Endothelial cell of umbilical vein (primary cell): ENCODE results near the gene TIMM17A. TPM values are rescaled to one million over a fixed set of nuclear protein-coding genes. Genes with fewer than 3 reads are reported as not detected.

Experiments used
- BruUV-seq: library from RNA; stranded (reverse); fragments of 400-500 nt; replicated peaks from 2 replicates; lab custom pipeline; 2021; lab: Mats Ljungman, UMichigan
- CTCF ChIA-PET: fragments of 300-600, 350-600 bp; sonication (Branson Sonifier 250); formaldehyde crosslinking; loops from one replicate; lab custom pipeline; 2021; ENCODE audit warnings: antibody characterized with exemption, inconsistent platforms; lab: Charles Lee
- POLR2A ChIA-PET: fragments of 300-600, 350-600 bp; sonication (Branson Sonifier 250); formaldehyde crosslinking; loops from one replicate; lab custom pipeline; 2021; ENCODE audit warnings: antibody characterized with exemption, inconsistent platforms; lab: Charles Lee
- DNase-seq: peaks from one replicate; pipeline ENCODE4 v3.0.0-alpha.2; 2011; ENCODE audit warnings: low read depth, low spot score
- FAIRE-seq: peaks from 2 replicates; lab custom pipeline; 2011; peaks lifted over from hg19 to GRCh38; lab: Jason Lieb, UNC
- H2AFZ ChIP-seq: 2 replicates; pipeline ENCODE4 v1.6.0; 2012; ENCODE audit warnings: low read depth, low read length, control low read depth, inconsistent platforms
- H3K27ac ChIP-seq: 2 replicates; pipeline ENCODE4 v1.5.1; 2011; ENCODE audit warnings: low read depth, mild to moderate bottlenecking, control low read depth, low read length, moderate library complexity; ENCODE audit not compliant: insufficient read depth
- H3K27me3 ChIP-seq, 2 experiments: 2 replicates each; pipeline versions ENCODE4 v1.6.0 to v1.6.1; 2011; ENCODE audit warnings: low read length in 2 of 2, mixed read lengths in 1 of 2; ENCODE audit not compliant: control insufficient read depth in 2 of 2, insufficient read depth in 2 of 2
- H3K36me3 ChIP-seq, 2 experiments: 2 replicates in 1 of 2; 3 replicates in 1 of 2; pipeline ENCODE4 v1.5.1; 2011; ENCODE audit warnings: low read length in 2 of 2, mild to moderate bottlenecking in 1 of 2, moderate library complexity in 1 of 2; ENCODE audit not compliant: control insufficient read depth in 2 of 2, insufficient read depth in 2 of 2; ENCODE audit errors: extremely low read depth in 1 of 2
- H3K4me1 ChIP-seq: 3 replicates; pipeline ENCODE4 v1.5.1; 2011; ENCODE audit warnings: mild to moderate bottlenecking, low read length; ENCODE audit not compliant: control insufficient read depth, insufficient read depth; ENCODE audit errors: extremely low read depth
- H3K4me2 ChIP-seq: 2 replicates; pipeline ENCODE4 v1.6.1; 2011; ENCODE audit warnings: low read length, control low read depth, mixed read lengths; ENCODE audit not compliant: insufficient read depth
- H3K4me3 ChIP-seq, 3 experiments: fragments of 200-600 bp in 1 of 3; sonication (generic), shearing (Covaris generic) in 1 of 3; replicated peaks in 1 of 3; 2 replicates each; pipeline ENCODE4 v1.5.1; 2011 to 2016; ENCODE audit warnings: control low read depth in 3 of 3, low read length in 3 of 3, mild to moderate bottlenecking in 2 of 3, inconsistent platforms in 1 of 3, low read depth in 1 of 3, moderate library complexity in 1 of 3; ENCODE audit not compliant: insufficient read depth in 1 of 3
- H3K79me2 ChIP-seq: 2 replicates; pipeline ENCODE4 v1.6.0; 2012; ENCODE audit warnings: low read length, inconsistent platforms; ENCODE audit not compliant: control insufficient read depth, insufficient read depth
- H3K9ac ChIP-seq: replicated peaks from 2 replicates; pipeline ENCODE3; 2011; ENCODE audit warnings: low read length, control low read depth; ENCODE audit not compliant: insufficient read depth; ENCODE audit errors: extremely low read depth
- H3K9me1 ChIP-seq: replicated peaks from 3 replicates; pipeline ENCODE4 v1.6.0; 2011; ENCODE audit warnings: mild to moderate bottlenecking, low read length; ENCODE audit not compliant: control insufficient read depth, insufficient read depth; ENCODE audit errors: extremely low read depth
- H3K9me3 ChIP-seq: replicated peaks from 2 replicates; pipeline ENCODE4 v1.5.1; 2012; ENCODE audit warnings: low read length, inconsistent platforms; ENCODE audit not compliant: control insufficient read depth, insufficient read depth
- H4K20me1 ChIP-seq: replicated peaks from 2 replicates; pipeline ENCODE3; 2011; ENCODE audit warnings: mild to moderate bottlenecking, low read length; ENCODE audit not compliant: control insufficient read depth, insufficient read depth; ENCODE audit errors: extremely low read depth
- CTCF ChIP-seq, 2 donors: IDR thresholded peaks; 1 replicate in 1 of 2; 2 replicates in 1 of 2; pipeline ENCODE4 v1.5.1; 2011; ENCODE audit warnings: low read length in 2 of 2, mild to moderate bottlenecking in 2 of 2, moderate library complexity in 2 of 2, control low read depth in 1 of 2, inconsistent platforms in 1 of 2, low read depth in 1 of 2; ENCODE audit not compliant: insufficient read depth in 1 of 2; ENCODE audit errors: extremely low read depth in 1 of 2
- EZH2 ChIP-seq: IDR thresholded peaks from 2 replicates; pipeline ENCODE4 v1.6.1; 2012; ENCODE audit warnings: borderline replicate concordance, low read depth, mild to moderate bottlenecking, moderate library complexity, low read length, inconsistent platforms; ENCODE audit not compliant: severe bottlenecking
- FOS ChIP-seq: IDR thresholded peaks from 2 replicates; pipeline ENCODE4 v1.6.1; 2011; ENCODE audit warnings: mild to moderate bottlenecking, low read length, moderate library complexity, borderline replicate concordance; ENCODE audit not compliant: insufficient read depth
- GATA2 ChIP-seq: IDR thresholded peaks from 2 replicates; pipeline ENCODE4 v1.7.0; 2011; ENCODE audit warnings: low read depth, mild to moderate bottlenecking, moderate library complexity, mixed read lengths, low read length; ENCODE audit not compliant: insufficient read length, insufficient read depth
- JUN ChIP-seq: IDR thresholded peaks from 2 replicates; pipeline ENCODE4 v1.6.1; 2011; ENCODE audit warnings: borderline replicate concordance, low read depth; ENCODE audit not compliant: insufficient read length, insufficient read depth
- MAX ChIP-seq: IDR thresholded peaks from 2 replicates; pipeline ENCODE4 v1.6.1; 2011; ENCODE audit not compliant: insufficient read depth, insufficient read length
- MYC ChIP-seq: IDR thresholded peaks from one replicate; pipeline ENCODE4 v1.6.1; 2011; ENCODE audit warnings: mild to moderate bottlenecking, low read depth, low read length
- POLR2A ChIP-seq: IDR thresholded peaks from 2 replicates; pipeline ENCODE4 v1.6.1; 2012; ENCODE audit warnings: low read depth, mild to moderate bottlenecking, control low read depth, low read length
- POLR2AphosphoS5 ChIP-seq: IDR thresholded peaks from 2 replicates; pipeline ENCODE4 v1.6.1; 2012; ENCODE audit warnings: low read depth, mild to moderate bottlenecking, control low read depth, low read length, moderate library complexity; ENCODE audit not compliant: insufficient read depth
- dilution Hi-C: fragments of 300-500 bp; cut with MboI; formaldehyde crosslinking; loops from one replicate; pipeline ENCODE4 v1.15.0; 2019; ENCODE audit warnings: low sequenced_read_pairs; ENCODE audit not compliant: extremely low pct_ligation_motif_present
- intact Hi-C: fragments of 100-400 bp; cut with micrococcal nuclease; formaldehyde crosslinking; loops from one replicate; pipeline ENCODE4 v1.10.0; 2022
- polyA plus RNA-seq, 4 experiments: library from polyadenylated mRNA; depleted of rRNA in 3 of 4; stranded (reverse) in 3 of 4; unstranded in 1 of 4; fragments of >200 nt; gene quantifications; 2 replicates each; pipeline versions ENCODE4 v1.2.1 to v1.2.3, GENCODE V29; 2011 to 2012; ENCODE audit warnings: missing spikeins in 1 of 4
- total RNA-seq: library from RNA; stranded (reverse); gene quantifications from 2 replicates; pipeline ENCODE4 v1.2.3, GENCODE V29; 2021

TIMM17A gene
- total and polyA plus RNA-seq, 2 donors (not counting 3 experiments of a cell fraction or from before 2014, with no cell fraction given) = 57.9 to 105 TPM

GRCh38 chr1:202016022-202016810 is 60.9 kb downstream of the TIMM17A start:
- dilution Hi-C loops = no loop called here
- Histone ChIP-seq H3K9ac (no peak overlapping the region), H3K4me2 (no peak overlapping the region), H3K79me2 (no peaks in the 10 kb centered on the region), H3K27me3 (peaks cover 0 to 8% of the 10 kb centered on the region in 2 experiments), H3K36me3 (no peaks in the 10 kb centered on the region), H3K9me3 (no peaks in the 10 kb centered on the region), H2AFZ (no peak overlapping the region), H3K9me1 (no peaks in the 10 kb centered on the region), H4K20me1 (no peaks in the 10 kb centered on the region), H3K4me3 (no peak overlapping the region), H3K4me1 (no peaks in the 10 kb centered on the region), H3K27ac (no peak overlapping the region)
- ChIA-PET CTCF (interaction anchor here (0.8 to 1.1 kb wide), 2 partner anchors 17 to 33 kb away, joined by 3 read pairs; no protein-coding TSS in a partner anchor), POLR2A (no interaction called here)
- DNase-seq (no peak), FAIRE-seq (no peak)
- TF ChIP-seq FOS (no peak), GATA2 (no peak), CTCF (IDR thresholded peaks at IDR 0.05; ENCODE audit: extremely low read depth in 1 of 2, insufficient read depth in 1 of 2, low read depth in 1 of 2, low read length in 2 of 2) (no peak), POLR2A (no peak), MAX (no peak), MYC (no peak), EZH2 (no peak), JUN (no peak), POLR2AphosphoS5 (no peak)
- intact Hi-C loops = no loop called here
- BruUV-seq = no TSS peak
